ENCODE data around the gene PHACTR1. TPM values are rescaled to one million over a fixed set of nuclear protein-coding genes. Genes with fewer than 3 reads are reported as not detected.

The PHACTR1 gene
- total RNA-seq, 1 experiment from 2014 or later = 2.6 TPM

DNA sequence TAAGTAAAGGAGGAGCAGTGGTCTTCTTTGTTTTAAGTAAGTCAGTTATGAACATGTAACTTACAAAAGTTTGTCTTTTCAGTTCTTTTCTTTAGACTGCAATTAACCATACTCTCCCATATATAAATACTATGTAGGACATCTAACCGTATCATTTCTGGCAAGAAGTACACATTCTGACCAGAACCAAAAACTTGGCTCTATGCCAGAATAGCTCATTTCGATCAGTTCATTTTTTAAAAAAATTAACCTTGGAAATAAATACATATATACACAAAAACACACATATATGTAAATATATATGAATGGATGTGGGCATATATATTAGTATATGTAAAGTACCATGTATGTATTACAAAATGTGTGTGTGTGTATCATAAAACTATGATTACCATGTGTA lies 145.0 kb downstream of the PHACTR1 start:
- Histone ChIP-seq H3K36me3 (ENCODE audit: insufficient read depth, low read length, poor library complexity, severe bottlenecking) (no peaks in the 10 kb centered on the region), H3K4me3 (ENCODE audit: low read depth, low read length, poor library complexity, severe bottlenecking) (no peak overlapping the region), H3K27ac (ENCODE audit: low read depth, low read length, poor library complexity, severe bottlenecking) (no peak overlapping the region), H3K9me3 (ENCODE audit: low read depth, low read length, poor library complexity, severe bottlenecking) (no peaks in the 10 kb centered on the region), H3K4me1 (ENCODE audit: insufficient read depth, low read length, poor library complexity, severe bottlenecking) (peaks cover 7% of the 10 kb centered on the region), H3K27me3 (replicated peaks; ENCODE audit: insufficient read depth, low read depth, low read length, poor library complexity) (no peaks in the 10 kb centered on the region)
- no peak for DNase-seq (ENCODE audit: low spot score)
- no TSS peak for BruUV-seq (replicated peaks)
- CTCF ChIA-PET = no interaction called here
- POLR2A ChIA-PET (ENCODE audit: low non-redundant PET) = no interaction called here
- TF ChIP-seq EZH2 (IDR thresholded peaks at IDR 0.05; ENCODE audit: borderline replicate concordance, low read depth, low read length, poor library complexity, severe bottlenecking) = no peak
- TF ChIP-seq, protein P1, sequence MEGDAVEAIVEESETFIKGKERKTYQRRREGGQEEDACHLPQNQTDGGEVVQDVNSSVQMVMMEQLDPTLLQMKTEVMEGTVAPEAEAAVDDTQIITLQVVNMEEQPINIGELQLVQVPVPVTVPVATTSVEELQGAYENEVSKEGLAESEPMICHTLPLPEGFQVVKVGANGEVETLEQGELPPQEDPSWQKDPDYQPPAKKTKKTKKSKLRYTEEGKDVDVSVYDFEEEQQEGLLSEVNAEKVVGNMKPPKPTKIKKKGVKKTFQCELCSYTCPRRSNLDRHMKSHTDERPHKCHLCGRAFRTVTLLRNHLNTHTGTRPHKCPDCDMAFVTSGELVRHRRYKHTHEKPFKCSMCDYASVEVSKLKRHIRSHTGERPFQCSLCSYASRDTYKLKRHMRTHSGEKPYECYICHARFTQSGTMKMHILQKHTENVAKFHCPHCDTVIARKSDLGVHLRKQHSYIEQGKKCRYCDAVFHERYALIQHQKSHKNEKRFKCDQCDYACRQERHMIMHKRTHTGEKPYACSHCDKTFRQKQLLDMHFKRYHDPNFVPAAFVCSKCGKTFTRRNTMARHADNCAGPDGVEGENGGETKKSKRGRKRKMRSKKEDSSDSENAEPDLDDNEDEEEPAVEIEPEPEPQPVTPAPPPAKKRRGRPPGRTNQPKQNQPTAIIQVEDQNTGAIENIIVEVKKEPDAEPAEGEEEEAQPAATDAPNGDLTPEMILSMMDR (conservative IDR thresholded peaks at IDR 0.05; ENCODE audit: low read depth, low read length) = no peak
- intact Hi-C loops (cut with micrococcal nuclease; ENCODE audit: unreplicated experiment) = no loop called here

DNA sequence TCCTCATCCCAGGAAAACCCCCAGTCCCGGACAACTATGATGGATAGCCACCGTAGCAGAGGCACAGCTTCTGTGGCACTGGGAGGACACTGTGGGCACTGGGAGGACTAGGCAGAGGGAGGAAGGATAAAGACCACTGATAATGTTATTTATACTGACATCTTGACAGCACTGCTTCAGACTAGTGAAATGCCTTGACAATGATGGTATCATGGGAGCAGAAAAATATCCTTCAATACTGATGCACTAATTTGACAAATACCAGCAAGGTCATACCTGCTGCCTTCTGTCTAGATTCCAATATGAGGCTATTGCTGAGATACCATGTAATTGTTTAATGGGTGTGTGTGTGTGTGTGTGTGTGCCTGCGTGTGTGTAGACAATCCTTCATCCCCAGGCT lies 148.6 kb downstream of the PHACTR1 start:
- Histone ChIP-seq H3K36me3 (ENCODE audit: insufficient read depth, low read length, poor library complexity, severe bottlenecking) (no peaks in the 10 kb centered on the region), H3K27me3 (replicated peaks; ENCODE audit: insufficient read depth, low read depth, low read length, poor library complexity) (no peaks in the 10 kb centered on the region), H3K9me3 (ENCODE audit: low read depth, low read length, poor library complexity, severe bottlenecking) (no peaks in the 10 kb centered on the region), H3K4me3 (ENCODE audit: low read depth, low read length, poor library complexity, severe bottlenecking) (no peak overlapping the region), H3K4me1 (ENCODE audit: insufficient read depth, low read length, poor library complexity, severe bottlenecking) (peaks cover 7% of the 10 kb centered on the region), H3K27ac (ENCODE audit: low read depth, low read length, poor library complexity, severe bottlenecking) (no peak overlapping the region)
- intact Hi-C loops (cut with micrococcal nuclease; ENCODE audit: unreplicated experiment) = no loop called here
- no peak for DNase-seq (ENCODE audit: low spot score)
- ChIA-PET CTCF (interaction anchor here (1.0 to 1.7 kb wide), 2 partner anchors 21 to 28 kb away, joined by 3 to 4 read pairs; no protein-coding TSS in a partner anchor), POLR2A (ENCODE audit: low non-redundant PET) (no interaction called here)
- no TSS peak for BruUV-seq (replicated peaks)
- TF ChIP-seq EZH2 (IDR thresholded peaks at IDR 0.05; ENCODE audit: borderline replicate concordance, low read depth, low read length, poor library complexity, severe bottlenecking) = no peak
- TF ChIP-seq, protein P1 (conservative IDR thresholded peaks at IDR 0.05; ENCODE audit: low read depth, low read length) = no peak

DNA sequence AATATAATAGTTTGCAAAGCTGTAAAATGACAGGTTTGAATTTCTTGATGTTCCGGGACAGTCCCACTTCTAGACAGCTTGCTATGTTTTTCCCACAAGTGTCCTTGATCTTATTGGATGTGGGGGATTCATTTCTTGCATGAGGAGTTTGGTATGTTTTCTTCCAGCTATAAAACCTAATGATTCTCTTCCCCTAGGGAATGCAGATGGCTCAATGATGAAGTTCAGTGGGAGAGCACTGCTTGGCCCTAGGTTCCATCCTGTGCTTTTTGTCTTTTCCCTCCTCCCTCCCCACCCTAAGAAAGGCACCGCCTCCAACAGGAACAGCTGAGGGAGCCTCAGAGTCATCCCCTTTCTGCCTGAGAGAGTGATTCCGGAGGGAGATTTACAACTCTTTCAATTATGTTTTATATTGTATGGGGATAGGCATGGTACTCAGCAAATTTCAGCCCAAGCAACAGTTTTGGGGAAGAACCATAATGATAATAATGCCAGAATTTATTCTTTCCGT lies 149.2 kb downstream of the PHACTR1 start:
- Histone ChIP-seq H3K4me1 (ENCODE audit: insufficient read depth, low read length, poor library complexity, severe bottlenecking) (peaks cover 7% of the 10 kb centered on the region), H3K9me3 (ENCODE audit: low read depth, low read length, poor library complexity, severe bottlenecking) (no peaks in the 10 kb centered on the region), H3K27me3 (replicated peaks; ENCODE audit: insufficient read depth, low read depth, low read length, poor library complexity) (no peaks in the 10 kb centered on the region), H3K36me3 (ENCODE audit: insufficient read depth, low read length, poor library complexity, severe bottlenecking) (no peaks in the 10 kb centered on the region), H3K27ac (ENCODE audit: low read depth, low read length, poor library complexity, severe bottlenecking) (no peak overlapping the region), H3K4me3 (ENCODE audit: low read depth, low read length, poor library complexity, severe bottlenecking) (no peak overlapping the region)
- TF ChIP-seq, protein P1 (conservative IDR thresholded peaks at IDR 0.05; ENCODE audit: low read depth, low read length) = no peak
- TF ChIP-seq EZH2 (IDR thresholded peaks at IDR 0.05; ENCODE audit: borderline replicate concordance, low read depth, low read length, poor library complexity, severe bottlenecking) = no peak
- CTCF ChIA-PET = interaction anchor here (1.0 to 1.7 kb wide), 2 partner anchors 22 to 28 kb away, joined by 3 to 4 read pairs; no protein-coding TSS in a partner anchor
- peak; percentile 66 for DNase-seq (ENCODE audit: low spot score)
- BruUV-seq (replicated peaks) = no TSS peak
- intact Hi-C loops (cut with micrococcal nuclease; ENCODE audit: unreplicated experiment) = no loop called here
- POLR2A ChIA-PET (ENCODE audit: low non-redundant PET) = no interaction called here
